ENCODE results near the gene SPSB1. TPM values are rescaled to one million over a fixed set of nuclear protein-coding genes. Genes with fewer than 3 reads are reported as not detected.
"Not testable (repeated sequence)": the region's sequence is repeated elsewhere in the genome, so short reads cannot be mapped to it uniquely, and the experiment has no call there.

Gene SPSB1
- total RNA-seq, 1 experiment from 2014 or later, result 18.2 TPM

DNA sequence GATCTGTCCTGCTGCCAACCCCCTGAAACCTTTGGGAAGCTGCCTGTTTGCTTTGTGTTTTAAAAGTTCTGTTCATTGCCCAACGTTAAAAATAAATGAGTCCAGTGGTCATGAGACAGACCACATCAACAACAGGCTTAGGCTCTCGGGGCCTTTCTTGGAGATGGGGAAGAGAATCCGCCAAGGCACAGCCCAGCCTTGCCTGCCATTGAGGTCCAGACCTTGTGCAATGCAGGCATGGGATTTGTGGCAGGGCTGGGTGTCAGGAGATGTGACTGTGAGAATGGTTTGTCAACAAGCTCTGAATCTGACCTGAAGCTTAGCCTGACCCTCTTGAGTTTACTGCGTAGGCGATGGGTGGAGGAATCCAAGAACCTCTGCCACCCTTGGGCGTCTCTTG, 4.2 kb downstream of the SPSB1 start:
- BruUV-seq (replicated peaks), result no TSS peak
- Mint-ChIP-seq H3K27me3 (ENCODE audit: insufficient read depth, unreplicated experiment) (no peaks in the 10 kb centered on the region), H3K4me1 (ENCODE audit: low read depth, unreplicated experiment) (peaks cover 22% of the 10 kb centered on the region), H3K4me3 (ENCODE audit: unreplicated experiment) (no peak overlapping the region), H3K9me3 (ENCODE audit: unreplicated experiment) (no peaks in the 10 kb centered on the region), H3K36me3 (ENCODE audit: insufficient read depth, unreplicated experiment) (peaks cover 18% of the 10 kb centered on the region), H3K27ac (ENCODE audit: unreplicated experiment) (peak overlapping the region; percentile 54)
- ChIA-PET CTCF (no interaction called here), POLR2A (no interaction called here)
- TF ChIP-seq, protein P1, sequence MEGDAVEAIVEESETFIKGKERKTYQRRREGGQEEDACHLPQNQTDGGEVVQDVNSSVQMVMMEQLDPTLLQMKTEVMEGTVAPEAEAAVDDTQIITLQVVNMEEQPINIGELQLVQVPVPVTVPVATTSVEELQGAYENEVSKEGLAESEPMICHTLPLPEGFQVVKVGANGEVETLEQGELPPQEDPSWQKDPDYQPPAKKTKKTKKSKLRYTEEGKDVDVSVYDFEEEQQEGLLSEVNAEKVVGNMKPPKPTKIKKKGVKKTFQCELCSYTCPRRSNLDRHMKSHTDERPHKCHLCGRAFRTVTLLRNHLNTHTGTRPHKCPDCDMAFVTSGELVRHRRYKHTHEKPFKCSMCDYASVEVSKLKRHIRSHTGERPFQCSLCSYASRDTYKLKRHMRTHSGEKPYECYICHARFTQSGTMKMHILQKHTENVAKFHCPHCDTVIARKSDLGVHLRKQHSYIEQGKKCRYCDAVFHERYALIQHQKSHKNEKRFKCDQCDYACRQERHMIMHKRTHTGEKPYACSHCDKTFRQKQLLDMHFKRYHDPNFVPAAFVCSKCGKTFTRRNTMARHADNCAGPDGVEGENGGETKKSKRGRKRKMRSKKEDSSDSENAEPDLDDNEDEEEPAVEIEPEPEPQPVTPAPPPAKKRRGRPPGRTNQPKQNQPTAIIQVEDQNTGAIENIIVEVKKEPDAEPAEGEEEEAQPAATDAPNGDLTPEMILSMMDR (IDR thresholded peaks at IDR 0.05; ENCODE audit: insufficient read depth in 1 of 2, low read depth in 1 of 2, low read length in 1 of 2, severe bottlenecking in 1 of 2, unreplicated experiment in 1 of 2), result no peak
- Histone ChIP-seq H3K4me1 (peaks cover 61% of the 10 kb centered on the region), H3K36me3 (ENCODE audit: control insufficient read depth, insufficient read depth, low read length) (peaks cover 4% of the 10 kb centered on the region; the same call in 1 of the 2 replicates), H3K4me3 (ENCODE audit: low read depth, low read length) (no peak overlapping the region), H3K27me3 (replicated peaks; ENCODE audit: control insufficient read depth, insufficient read depth, low read length) (no peaks in the 10 kb centered on the region), H3K9me3 (no peaks in the 10 kb centered on the region)
- intact Hi-C loops (cut with micrococcal nuclease; ENCODE audit: unreplicated experiment), result no loop called here
- DNase-seq, result no peak

DNA sequence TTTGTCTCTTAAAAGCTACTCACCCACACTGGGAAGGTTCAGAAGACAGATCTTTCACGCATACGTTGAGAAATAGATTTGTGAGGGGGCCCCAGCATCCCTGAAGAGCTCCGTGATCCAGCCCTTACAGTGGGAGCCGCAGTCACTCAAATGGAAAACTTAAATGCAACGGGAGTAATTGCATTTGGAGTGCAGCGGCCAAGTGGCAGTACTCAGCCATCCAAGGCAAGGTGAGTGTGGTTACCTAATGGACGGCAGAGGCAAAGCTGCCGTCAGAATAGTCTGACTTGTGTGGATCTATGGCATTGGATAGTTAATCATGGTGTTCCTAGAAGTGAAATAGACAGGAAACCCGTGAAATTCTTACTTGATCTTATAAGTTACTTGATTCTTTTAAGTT, 5.1 kb downstream of the SPSB1 start:
- POLR2A ChIA-PET, result no interaction called here
- BruUV-seq (replicated peaks), result no TSS peak

GRCh38 chr1:9298282-9298681, 5.6 kb downstream of the SPSB1 start:
- no TSS peak for BruUV-seq (replicated peaks)
- intact Hi-C loops (cut with micrococcal nuclease; ENCODE audit: unreplicated experiment), result no loop called here
- Histone ChIP-seq H3K27me3 (replicated peaks; ENCODE audit: control insufficient read depth, insufficient read depth, low read length) (no peaks in the 10 kb centered on the region), H3K4me3 (ENCODE audit: low read depth, low read length) (no peak overlapping the region), H3K36me3 (ENCODE audit: control insufficient read depth, insufficient read depth, low read length) (peaks cover 4% of the 10 kb centered on the region; the same call in 1 of the 2 replicates), H3K9me3 (no peaks in the 10 kb centered on the region), H3K4me1 (peaks cover 56% of the 10 kb centered on the region)
- ChIA-PET POLR2A (no interaction called here), CTCF (no interaction called here)
- Mint-ChIP-seq H3K27ac (ENCODE audit: unreplicated experiment) (peak overlapping the region; percentile 93), H3K9me3 (ENCODE audit: unreplicated experiment) (no peaks in the 10 kb centered on the region), H3K4me1 (ENCODE audit: low read depth, unreplicated experiment) (peaks cover 27% of the 10 kb centered on the region), H3K4me3 (ENCODE audit: unreplicated experiment) (no peak overlapping the region), H3K27me3 (ENCODE audit: insufficient read depth, unreplicated experiment) (no peaks in the 10 kb centered on the region), H3K36me3 (ENCODE audit: insufficient read depth, unreplicated experiment) (peaks cover 18% of the 10 kb centered on the region)
- DNase-seq, result no peak
- TF ChIP-seq, protein P1 (IDR thresholded peaks at IDR 0.05; ENCODE audit: insufficient read depth in 1 of 2, low read depth in 1 of 2, low read length in 1 of 2, severe bottlenecking in 1 of 2, unreplicated experiment in 1 of 2), result no peak

More for the DNA sequence above, 5.1 kb downstream of the SPSB1 start:
- Mint-ChIP-seq H3K36me3 (ENCODE audit: insufficient read depth, unreplicated experiment) (peaks cover 18% of the 10 kb centered on the region), H3K9me3 (ENCODE audit: unreplicated experiment) (no peaks in the 10 kb centered on the region), H3K27me3 (ENCODE audit: insufficient read depth, unreplicated experiment) (no peaks in the 10 kb centered on the region), H3K27ac (ENCODE audit: unreplicated experiment) (peak overlapping the region; percentile 54), H3K4me1 (ENCODE audit: low read depth, unreplicated experiment) (peaks cover 24% of the 10 kb centered on the region), H3K4me3 (ENCODE audit: unreplicated experiment) (no peak overlapping the region)
- H3K36me3 ChIP-seq (ENCODE audit: control insufficient read depth, insufficient read depth, low read length), result peaks cover 4% of the 10 kb centered on the region; the same call in 1 of the 2 replicates
- no peak overlapping the region for H3K4me3 ChIP-seq (ENCODE audit: low read depth, low read length)
- no peaks in the 10 kb centered on the region for H3K9me3 ChIP-seq
- no peaks in the 10 kb centered on the region for H3K27me3 ChIP-seq (replicated peaks; ENCODE audit: control insufficient read depth, insufficient read depth, low read length)
- DNase-seq, result no peak
- TF ChIP-seq, protein P1 (IDR thresholded peaks at IDR 0.05; ENCODE audit: insufficient read depth in 1 of 2, low read depth in 1 of 2, low read length in 1 of 2, severe bottlenecking in 1 of 2, unreplicated experiment in 1 of 2), result no peak
- CTCF ChIA-PET, result no interaction called here
- intact Hi-C loops (cut with micrococcal nuclease; ENCODE audit: unreplicated experiment), result no loop called here
- H3K4me1 ChIP-seq, result peaks cover 56% of the 10 kb centered on the region

DNA sequence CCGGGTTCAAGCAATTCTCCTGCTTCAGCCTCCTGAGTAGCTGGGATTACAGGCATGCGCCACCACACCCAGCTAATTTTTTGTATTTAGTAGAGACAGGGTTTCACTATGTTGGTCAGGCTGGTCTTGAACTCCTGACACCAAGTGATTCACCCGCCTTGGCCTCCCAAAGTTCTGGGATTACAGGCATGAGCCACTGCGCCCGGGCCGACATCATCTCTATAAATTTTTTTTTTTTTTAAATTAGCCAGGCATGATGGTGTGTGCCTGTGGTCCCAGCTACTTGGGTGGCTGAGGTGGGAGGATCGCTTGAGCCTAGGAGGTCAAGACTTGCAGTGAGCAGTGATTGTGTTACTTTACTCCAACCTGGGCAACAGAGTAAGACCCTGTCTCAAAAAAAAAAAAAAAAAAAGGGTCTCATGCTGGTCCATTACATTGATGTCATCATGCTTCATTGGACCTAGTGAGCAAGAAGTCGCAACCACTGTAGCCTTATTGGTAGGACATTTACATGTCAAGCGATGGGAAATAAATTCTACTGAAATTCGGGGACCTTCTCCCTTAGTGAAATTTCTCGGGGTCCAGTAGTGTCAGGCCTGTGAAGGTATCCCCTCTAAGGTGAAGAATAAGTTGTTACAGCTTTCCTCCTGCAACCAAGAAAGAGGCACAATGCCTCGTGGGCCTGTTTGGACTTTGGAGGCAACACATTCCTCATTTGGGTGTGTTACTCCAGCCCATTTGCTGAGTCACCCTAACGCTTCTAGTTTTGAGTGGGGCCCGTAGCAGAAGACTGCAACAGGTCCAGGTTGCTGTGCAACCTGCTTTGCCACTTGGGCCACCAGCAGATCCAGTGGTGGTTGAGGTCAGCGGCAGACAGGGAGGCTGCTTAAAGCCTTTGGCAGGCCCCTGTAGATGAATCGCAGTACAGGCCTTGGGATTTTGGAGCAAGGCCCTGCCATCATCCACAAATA, 7.2 kb downstream of the SPSB1 start:
- H3K27ac Mint-ChIP-seq (ENCODE audit: unreplicated experiment), result peak overlapping the region; percentile 93
- DNase-seq, result peak; percentile 89 to 93
- CTCF ChIA-PET, result interaction anchor here (0.7 to 0.9 kb wide), 2 partner anchors 65 to 238 kb away, joined by 3 to 4 read pairs; partner anchors contain the start of gene H6PD

More for the DNA sequence above, 7.2 kb downstream of the SPSB1 start:
- POLR2A ChIA-PET, result interaction anchor here (0.7 kb wide), 1 partner anchor 196 kb away, joined by 3 read pairs; no protein-coding TSS in a partner anchor
- H3K27me3 Mint-ChIP-seq (ENCODE audit: insufficient read depth, unreplicated experiment); H3K9me3 Mint-ChIP-seq (ENCODE audit: unreplicated experiment); H3K4me3 ChIP-seq (ENCODE audit: low read depth, low read length); H3K9me3 ChIP-seq; H3K27me3 ChIP-seq (replicated peaks; ENCODE audit: control insufficient read depth, insufficient read depth, low read length); intact Hi-C loops (cut with micrococcal nuclease; ENCODE audit: unreplicated experiment); H3K36me3 ChIP-seq (ENCODE audit: control insufficient read depth, insufficient read depth, low read length): not testable (repeated sequence)
- peaks cover 18% of the 10 kb centered on the region for H3K36me3 Mint-ChIP-seq (ENCODE audit: insufficient read depth, unreplicated experiment)
- H3K4me1 Mint-ChIP-seq (ENCODE audit: low read depth, unreplicated experiment), result peaks cover 27% of the 10 kb centered on the region
- peak overlapping the region; percentile 47 for H3K4me3 Mint-ChIP-seq (ENCODE audit: unreplicated experiment)
- peaks cover 45% of the 10 kb centered on the region for H3K4me1 ChIP-seq
- TSS peak; percentile 99 for BruUV-seq (replicated peaks)

All from Caco-2 (cell line).